Measurements from ENCODE around the gene HSD3B7.

DNA sequence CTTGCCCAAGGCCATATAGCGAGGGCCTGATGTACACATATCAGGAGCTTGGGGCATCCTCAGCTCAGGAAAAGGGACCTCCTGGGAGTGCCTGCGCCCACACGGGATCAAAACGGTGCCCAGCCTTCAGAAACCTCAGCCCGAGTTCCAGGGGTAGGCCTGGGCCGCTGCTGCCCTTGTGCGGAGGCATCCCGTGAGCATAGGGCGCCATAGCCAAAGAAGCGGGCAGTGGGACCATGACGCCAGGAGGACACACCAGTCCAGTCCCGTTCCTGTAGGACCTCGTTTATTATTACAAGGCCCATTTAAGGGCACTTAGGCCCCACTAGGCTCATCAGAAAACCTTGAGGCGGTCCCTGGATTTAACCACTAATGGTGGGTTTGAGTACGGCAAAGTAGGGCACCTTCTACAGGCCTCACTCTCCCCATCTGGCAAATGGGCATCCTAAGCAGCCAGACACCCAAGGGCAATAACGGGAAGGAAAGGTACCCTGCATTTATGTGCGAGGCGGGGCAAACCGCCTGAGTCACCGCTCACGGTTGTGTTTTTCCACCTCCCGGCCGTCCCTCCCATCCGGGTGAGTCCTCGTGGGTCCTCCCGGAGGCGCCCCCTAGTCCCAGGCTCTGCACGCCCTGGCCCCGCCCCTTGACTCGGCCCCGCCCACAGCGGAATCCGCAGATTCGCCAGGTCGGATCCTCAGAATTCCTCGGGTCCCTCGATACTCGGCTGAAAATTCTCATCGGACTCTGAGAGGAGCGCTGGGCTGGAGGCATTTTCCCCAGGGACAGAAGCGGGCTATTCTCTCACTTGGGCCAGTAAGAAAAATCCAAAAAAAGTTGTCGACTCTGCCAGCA, 28.2 kb upstream of the HSD3B7 start:
- TF ChIP-seq POLR2A (IDR thresholded peaks at IDR 0.05) (no peak), CTCF (IDR thresholded peaks at IDR 0.05) (no peak)
